ENCODE results near the gene SPATA31C1. TPM values are rescaled to one million over a fixed set of nuclear protein-coding genes. Genes with fewer than 3 reads are reported as not detected.

SPATA31C1 gene
- total RNA-seq, 2 experiments from 2014 or later = not detected

- Mint-ChIP-seq H3K27me3 (peaks cover 4% of the 10 kb centered on the region), H3K4me3 (no peak overlapping the region), H3K36me3 (no peaks in the 10 kb centered on the region), H3K27ac (no peak overlapping the region), H3K9me3 (no peaks in the 10 kb centered on the region), H3K4me1 (no peaks in the 10 kb centered on the region)
- POLR2A ChIA-PET = no interaction called here
- DNase-seq = no peak
- ATAC-seq (ENCODE audit: low read depth) = no peak
These were observed 47.1 kb downstream of the SPATA31C1 start for GRCh38 chr9:87964826-87965225.

- POLR2A ChIA-PET = no interaction called here
- Mint-ChIP-seq H3K27me3 (no peaks in the 10 kb centered on the region), H3K9me3 (no peaks in the 10 kb centered on the region), H3K27ac (no peak overlapping the region), H3K4me1 (no peaks in the 10 kb centered on the region), H3K36me3 (no peaks in the 10 kb centered on the region), H3K4me3 (no peak overlapping the region)
- DNase-seq = no peak
- no peak for ATAC-seq (ENCODE audit: low read depth)
These were observed 50.4 kb downstream of the SPATA31C1 start for GRCh38 chr9:87968155-87968554.

DNA sequence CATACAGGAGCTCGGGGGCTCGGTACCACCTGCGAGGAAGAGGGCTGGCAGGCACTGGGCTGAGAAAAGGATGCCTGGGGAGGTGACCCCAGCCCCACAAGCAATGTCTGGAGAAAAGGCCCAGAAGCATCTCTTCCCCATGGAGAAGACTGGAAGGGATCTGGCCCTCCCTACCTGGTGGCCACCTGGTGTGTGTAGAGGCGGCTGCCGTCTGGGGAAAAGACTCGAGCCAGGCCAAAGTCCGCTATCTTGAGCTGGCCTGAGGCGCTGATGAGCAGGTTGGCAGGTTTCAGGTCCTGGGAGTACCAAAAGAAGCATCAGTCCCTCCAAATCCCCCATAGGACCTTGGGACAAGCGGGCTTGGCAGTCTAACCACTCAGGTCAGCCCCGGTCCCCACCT is 52.8 kb downstream of the SPATA31C1 start:
- H3K4me1 Mint-ChIP-seq = peaks cover 10% of the 10 kb centered on the region
- POLR2A ChIA-PET = no interaction called here
- no peak for DNase-seq
- no peak overlapping the region for H3K27ac Mint-ChIP-seq
- H3K27me3 Mint-ChIP-seq = no peaks in the 10 kb centered on the region
- H3K9me3 Mint-ChIP-seq = no peaks in the 10 kb centered on the region
- no peak overlapping the region for H3K4me3 Mint-ChIP-seq
- H3K36me3 Mint-ChIP-seq = no peaks in the 10 kb centered on the region
- ATAC-seq (ENCODE audit: low read depth) = no peak

DNA sequence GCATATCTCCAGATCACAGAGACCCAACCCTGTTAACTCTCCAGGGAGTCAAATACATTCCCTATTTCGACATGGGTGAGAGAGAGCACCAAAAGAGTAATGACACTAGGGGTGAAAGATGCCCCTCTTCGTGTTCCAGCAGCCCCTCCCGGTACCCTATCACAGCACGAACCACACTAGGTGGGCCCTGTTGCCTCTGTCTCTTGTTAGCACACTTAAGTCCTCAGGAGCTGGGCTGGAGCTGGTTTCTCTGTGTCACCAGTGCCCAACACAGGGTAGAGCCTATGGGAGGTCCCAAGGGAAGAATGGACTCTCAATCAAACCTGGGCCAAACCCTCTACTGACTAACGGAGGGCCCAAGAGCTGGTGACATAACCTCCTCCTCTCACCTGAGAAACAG is 55.4 kb downstream of the SPATA31C1 start:
- H3K27me3 Mint-ChIP-seq = no peaks in the 10 kb centered on the region
- peaks cover 10% of the 10 kb centered on the region for H3K4me1 Mint-ChIP-seq
- ATAC-seq (ENCODE audit: low read depth) (no peak), DNase-seq (no peak)
- POLR2A ChIA-PET = no interaction called here
- no peaks in the 10 kb centered on the region for H3K36me3 Mint-ChIP-seq
- no peak overlapping the region for H3K27ac Mint-ChIP-seq
- no peaks in the 10 kb centered on the region for H3K9me3 Mint-ChIP-seq
- H3K4me3 Mint-ChIP-seq = peak overlapping the region; percentile 95

Other genes starting within 250 kb of the SPATA31C1 start
- 10 to 100 TPM; 18.3 to 18.4 TPM for gene CTSL, start 191.8 kb upstream of the SPATA31C1 start, total RNA-seq
- gene SPATA31E1, start 35.1 kb upstream of the SPATA31C1 start, total RNA-seq = not detected
- 1 to 10 TPM; 3.3 to 3.6 TPM for gene CDK20, start 56.6 kb downstream of the SPATA31C1 start, total RNA-seq
- gene SPATA31C2, start 220.5 kb downstream of the SPATA31C1 start, total RNA-seq = not detected